H9 (cell line): ENCODE data around the gene RFPL2. TPM values are rescaled to one million over a fixed set of nuclear protein-coding genes. Genes with fewer than 3 reads are reported as not detected.

Experiments used
- DNase-seq: peaks from one replicate; pipeline ENCODE4 v3.0.0-alpha.2; 2017
- H2AFZ ChIP-seq: one replicate; pipeline ENCODE4 v1.6.1; 2013; ENCODE audit warnings: mild to moderate bottlenecking, low read length, control low read depth, moderate library complexity
- H2AK5ac ChIP-seq: 2 replicates; pipeline ENCODE4 v1.6.1; 2013; ENCODE audit warnings: low read length, control low read depth, mixed read lengths; ENCODE audit not compliant: insufficient read length
- H2BK120ac ChIP-seq: one replicate; pipeline ENCODE4 v1.6.1; 2013; ENCODE audit warnings: low read depth, mild to moderate bottlenecking, low read length, control low read depth, inconsistent platforms; ENCODE audit not compliant: poor library complexity, severe bottlenecking
- H2BK12ac ChIP-seq: 2 replicates; pipeline ENCODE4 v1.6.1; 2013; ENCODE audit warnings: low read length, control low read depth, mixed read lengths, low read depth; ENCODE audit not compliant: insufficient read length
- H2BK15ac ChIP-seq: 2 replicates; pipeline ENCODE4 v1.6.1; 2013; ENCODE audit warnings: low read depth, low read length, control low read depth
- H2BK20ac ChIP-seq: one replicate; pipeline ENCODE4 v1.6.1; 2013; ENCODE audit warnings: low read depth, mild to moderate bottlenecking, low read length, control low read depth, inconsistent platforms; ENCODE audit not compliant: poor library complexity, severe bottlenecking
- H2BK5ac ChIP-seq: 2 replicates; pipeline ENCODE4 v1.6.1; 2013; ENCODE audit warnings: low read length, control low read depth, mixed read lengths; ENCODE audit not compliant: insufficient read length
- H3K14ac ChIP-seq: 2 replicates; pipeline ENCODE4 v1.6.1; 2013; ENCODE audit warnings: low read length, control low read depth; ENCODE audit not compliant: insufficient read depth
- H3K18ac ChIP-seq: 2 replicates; pipeline ENCODE4 v1.6.1; 2013; ENCODE audit warnings: low read depth, mild to moderate bottlenecking, mixed read lengths, low read length, control low read depth; ENCODE audit not compliant: insufficient read length
- H3K23ac ChIP-seq: 2 replicates; pipeline ENCODE4 v1.6.1; 2013; ENCODE audit warnings: low read length, control low read depth, mixed read lengths, low read depth; ENCODE audit not compliant: insufficient read length
- H3K23me2 ChIP-seq: 2 replicates; pipeline ENCODE4 v1.6.1; 2013; ENCODE audit warnings: low read depth, mild to moderate bottlenecking, mixed read lengths, low read length, control low read depth; ENCODE audit not compliant: insufficient read length, poor library complexity, severe bottlenecking
- H3K27ac ChIP-seq: 2 replicates; pipeline ENCODE4 v1.5.1; 2013; ENCODE audit warnings: low read length, control low read depth, mixed read lengths, low read depth; ENCODE audit not compliant: insufficient read length
- H3K27me3 ChIP-seq: 2 replicates; pipeline ENCODE4 v1.6.1; 2013; ENCODE audit warnings: low read length, control low read depth, inconsistent platforms; ENCODE audit not compliant: insufficient read depth
- H3K4ac ChIP-seq: 2 replicates; pipeline ENCODE4 v1.6.1; 2013; ENCODE audit warnings: low read depth, mild to moderate bottlenecking, control low read depth, inconsistent platforms, low read length, moderate library complexity
- H3K4me1 ChIP-seq: 2 replicates; pipeline ENCODE4 v1.6.1; 2013; ENCODE audit warnings: low read length, control low read depth, inconsistent platforms; ENCODE audit not compliant: insufficient read depth
- H3K4me2 ChIP-seq: 2 replicates; pipeline ENCODE4 v1.6.1; 2013; ENCODE audit warnings: low read length, control low read depth, mixed read lengths; ENCODE audit not compliant: insufficient read length, insufficient read depth
- H3K56ac ChIP-seq: 2 replicates; pipeline ENCODE4 v1.6.1; 2013; ENCODE audit warnings: low read depth, mild to moderate bottlenecking, mixed read lengths, low read length, control low read depth; ENCODE audit not compliant: insufficient read length
- H3K79me1 ChIP-seq: 2 replicates; pipeline ENCODE4 v1.6.1; 2013; ENCODE audit warnings: low read depth, mild to moderate bottlenecking, moderate library complexity, low read length, control low read depth, inconsistent platforms; ENCODE audit not compliant: insufficient read depth, poor library complexity, severe bottlenecking
- H3K79me2 ChIP-seq: 2 replicates; pipeline ENCODE4 v1.6.1; 2013; ENCODE audit warnings: low read length, control low read depth, inconsistent platforms; ENCODE audit not compliant: insufficient read depth
- H3K9ac ChIP-seq: 2 replicates; pipeline ENCODE4 v1.6.1; 2013; ENCODE audit warnings: low read length, control low read depth, mixed read lengths; ENCODE audit not compliant: insufficient read length; ENCODE audit errors: extremely low read depth
- H3K9me3 ChIP-seq: one replicate; pipeline ENCODE4 v1.6.1; 2013; ENCODE audit warnings: low read depth, low read length, inconsistent platforms; ENCODE audit not compliant: control insufficient read depth
- H3T11ph ChIP-seq: one replicate; pipeline ENCODE4 v1.6.1; 2013; ENCODE audit warnings: mild to moderate bottlenecking, low read length, control low read depth, inconsistent platforms
- H4K20me1 ChIP-seq: one replicate; pipeline ENCODE4 v1.6.1; 2013; ENCODE audit not compliant: control insufficient read depth, insufficient read length, insufficient read depth
- H4K5ac ChIP-seq: 2 replicates; pipeline ENCODE4 v1.6.1; 2013; ENCODE audit warnings: low read depth, mild to moderate bottlenecking, mixed read lengths, low read length, control low read depth; ENCODE audit not compliant: insufficient read length
- H4K8ac ChIP-seq: replicated peaks from 2 replicates; pipeline ENCODE4 v1.6.1; 2013; ENCODE audit warnings: low read length, control low read depth, mixed read lengths, low read depth; ENCODE audit not compliant: insufficient read length
- H4K91ac ChIP-seq: 2 replicates; pipeline ENCODE4 v1.6.1; 2013; ENCODE audit warnings: low read depth, mild to moderate bottlenecking, moderate library complexity, mixed read lengths, low read length, control low read depth; ENCODE audit not compliant: insufficient read length
- H3K27ac Mint-ChIP-seq, 3 experiments: 2 replicates in 2 of 3; 3 replicates in 1 of 3; pipeline ENCODE4 v1.8.0; 2020 to 2021; ENCODE audit warnings: mixed read lengths in 3 of 3, mild to moderate bottlenecking in 1 of 3, moderate library complexity in 1 of 3
- H3K27me3 Mint-ChIP-seq: 2 replicates; pipeline ENCODE4 v1.8.0; 2021; ENCODE audit warnings: low read depth, mild to moderate bottlenecking, moderate library complexity, mixed read lengths
- H3K36me3 Mint-ChIP-seq, 3 experiments: 2 replicates in 2 of 3; 3 replicates in 1 of 3; pipeline ENCODE4 v1.8.0; 2020 to 2021; ENCODE audit warnings: low read depth in 3 of 3, mixed read lengths in 3 of 3; ENCODE audit not compliant: insufficient read depth in 1 of 3
- H3K4me1 Mint-ChIP-seq, 2 experiments: 2 replicates each; pipeline ENCODE4 v1.8.0; 2020; ENCODE audit warnings: mixed read lengths in 2 of 2
- H3K4me3 Mint-ChIP-seq, 2 experiments: 2 replicates in 1 of 2; 3 replicates in 1 of 2; pipeline ENCODE4 v1.8.0; 2020 to 2021; ENCODE audit warnings: mild to moderate bottlenecking in 2 of 2, mixed read lengths in 2 of 2, moderate library complexity in 1 of 2
- H3K9me3 Mint-ChIP-seq, 2 experiments: 2 replicates in 1 of 2; 3 replicates in 1 of 2; pipeline ENCODE4 v1.8.0; 2020; ENCODE audit warnings: mild to moderate bottlenecking in 2 of 2, mixed read lengths in 2 of 2, moderate library complexity in 1 of 2
- WGBS: extraction: QIAGEN DNeasy Blood & Tissue Kit; methylation state at CpG from one replicate; pipeline ENCODE4 v1.1.7; 2013; ENCODE audit warnings: missing lambda C conversion rate, low lambda C conversion rate, mixed read lengths; ENCODE audit not compliant: insufficient read length; ENCODE audit errors: extremely low coverage; 5-methylcytosine and 5-hydroxymethylcytosine counted together
- total RNA-seq: library from RNA; stranded (reverse); gene quantifications from 2 replicates; pipeline ENCODE4 v1.2.1, GENCODE V29; 2021
- TF ChIP-seq, protein P1 (sequence below): fragments of 200-600 bp; sonication (generic); conservative IDR thresholded peaks from 3 replicates; pipeline ENCODE4 v1.8.0; 2021; ENCODE audit warnings: antibody characterized with exemption, mild to moderate bottlenecking

Gene RFPL2
- total RNA-seq, 1 experiment from 2014 or later: not detected

DNA sequence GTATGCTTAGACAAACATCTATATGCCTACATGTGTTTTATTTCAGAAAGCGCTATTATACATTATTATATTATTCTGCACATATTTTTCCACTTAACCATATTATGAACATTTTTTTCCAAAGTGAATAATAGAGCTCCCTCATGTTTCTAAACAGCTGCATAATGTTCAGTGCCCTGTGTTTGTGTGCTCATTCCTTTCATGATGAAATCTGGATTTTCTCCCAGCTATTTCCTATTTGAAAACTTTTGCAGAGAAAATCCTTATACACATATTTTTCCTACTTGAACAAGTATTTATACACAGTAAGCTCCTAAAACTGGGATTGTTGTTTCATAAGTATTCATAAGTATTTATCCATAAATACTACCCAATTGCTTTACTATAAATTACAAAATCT lies 18.1 kb upstream of the RFPL2 start:
- H3K23me2 ChIP-seq: no peaks in the 10 kb centered on the region
- H2AFZ ChIP-seq: no peak overlapping the region
- TF ChIP-seq, protein P1, sequence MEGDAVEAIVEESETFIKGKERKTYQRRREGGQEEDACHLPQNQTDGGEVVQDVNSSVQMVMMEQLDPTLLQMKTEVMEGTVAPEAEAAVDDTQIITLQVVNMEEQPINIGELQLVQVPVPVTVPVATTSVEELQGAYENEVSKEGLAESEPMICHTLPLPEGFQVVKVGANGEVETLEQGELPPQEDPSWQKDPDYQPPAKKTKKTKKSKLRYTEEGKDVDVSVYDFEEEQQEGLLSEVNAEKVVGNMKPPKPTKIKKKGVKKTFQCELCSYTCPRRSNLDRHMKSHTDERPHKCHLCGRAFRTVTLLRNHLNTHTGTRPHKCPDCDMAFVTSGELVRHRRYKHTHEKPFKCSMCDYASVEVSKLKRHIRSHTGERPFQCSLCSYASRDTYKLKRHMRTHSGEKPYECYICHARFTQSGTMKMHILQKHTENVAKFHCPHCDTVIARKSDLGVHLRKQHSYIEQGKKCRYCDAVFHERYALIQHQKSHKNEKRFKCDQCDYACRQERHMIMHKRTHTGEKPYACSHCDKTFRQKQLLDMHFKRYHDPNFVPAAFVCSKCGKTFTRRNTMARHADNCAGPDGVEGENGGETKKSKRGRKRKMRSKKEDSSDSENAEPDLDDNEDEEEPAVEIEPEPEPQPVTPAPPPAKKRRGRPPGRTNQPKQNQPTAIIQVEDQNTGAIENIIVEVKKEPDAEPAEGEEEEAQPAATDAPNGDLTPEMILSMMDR: no peak
- H2BK5ac ChIP-seq: no peak overlapping the region
- H4K91ac ChIP-seq: no peak overlapping the region
- no peak overlapping the region for H2BK15ac ChIP-seq
- H3T11ph ChIP-seq: no peak overlapping the region
- DNase-seq: no peak
- Mint-ChIP-seq H3K4me3 (no peak overlapping the region), H3K4me1 (no peaks in the 10 kb centered on the region), H3K27ac (no peak overlapping the region), H3K36me3 (no peaks in the 10 kb centered on the region), H3K9me3 (no peaks in the 10 kb centered on the region), H3K27me3 (peaks cover 61% of the 10 kb centered on the region)
- no peak overlapping the region for H3K56ac ChIP-seq
- no peak overlapping the region for H3K9ac ChIP-seq
- no peaks in the 10 kb centered on the region for H3K9me3 ChIP-seq
- H3K27me3 ChIP-seq: no peaks in the 10 kb centered on the region
- H4K8ac ChIP-seq: no peak overlapping the region
- H3K4ac ChIP-seq: no peak overlapping the region
- no peak overlapping the region for H3K27ac ChIP-seq
- no peaks in the 10 kb centered on the region for H4K20me1 ChIP-seq
- H3K79me2 ChIP-seq: no peaks in the 10 kb centered on the region
- no peak overlapping the region for H3K14ac ChIP-seq
- no CpG with 5 or more reads among the region's 1 CpG for WGBS
- H3K23ac ChIP-seq: no peak overlapping the region
- H2BK120ac ChIP-seq: no peak overlapping the region
- no peak overlapping the region for H2BK20ac ChIP-seq
- H3K79me1 ChIP-seq: no peaks in the 10 kb centered on the region
- H2AK5ac ChIP-seq: no peak overlapping the region
- no peaks in the 10 kb centered on the region for H3K4me1 ChIP-seq
- H4K5ac ChIP-seq: no peak overlapping the region
- no peak overlapping the region for H3K18ac ChIP-seq
- no peak overlapping the region for H3K4me2 ChIP-seq
- no peak overlapping the region for H2BK12ac ChIP-seq
